ENCODE data around the gene EPHA1.
A peak's percentile ranks its signal among the peaks of the same experiment; 100 is the strongest.
"Not testable (repeated sequence)": the region's sequence is repeated elsewhere in the genome, so short reads cannot be mapped to it uniquely, and the experiment has no call there.

Gene EPHA1

GRCh38 chr7:143434660-143435059 lies 26.0 kb upstream of the EPHA1 start:
- DNase-seq (ENCODE audit: low read depth), result peak; percentile 95
- H3K4me3 ChIP-seq (ENCODE audit: low read depth, low read length), result no peak overlapping the region
- TF ChIP-seq CTCF (IDR thresholded peaks at IDR 0.05; ENCODE audit: control insufficient read depth, extremely low read depth, insufficient read depth), result no peak

- H3K4me3 ChIP-seq (ENCODE audit: low read depth, low read length), result no peak overlapping the region
- TF ChIP-seq CTCF (IDR thresholded peaks at IDR 0.05; ENCODE audit: control insufficient read depth, extremely low read depth, insufficient read depth), result no peak
- DNase-seq (ENCODE audit: low read depth), result no peak
These were observed 25.1 kb upstream of the EPHA1 start for GRCh38 chr7:143433759-143434158.

GRCh38 chr7:143431109-143431508 lies 22.5 kb upstream of the EPHA1 start:
- no peak for TF ChIP-seq CTCF (IDR thresholded peaks at IDR 0.05; ENCODE audit: control insufficient read depth, extremely low read depth, insufficient read depth)
- no peak overlapping the region for H3K4me3 ChIP-seq (ENCODE audit: low read depth, low read length)
- DNase-seq (ENCODE audit: low read depth), result no peak

GRCh38 chr7:143429770-143430698 lies 21.4 kb upstream of the EPHA1 start:
- no peak overlapping the region for H3K4me3 ChIP-seq (ENCODE audit: low read depth, low read length)
- DNase-seq (ENCODE audit: low read depth), result no peak
- TF ChIP-seq CTCF (IDR thresholded peaks at IDR 0.05; ENCODE audit: control insufficient read depth, extremely low read depth, insufficient read depth), result no peak

GRCh38 chr7:143426479-143427142 lies 18.0 kb upstream of the EPHA1 start:
- DNase-seq (ENCODE audit: low read depth), result no peak
- H3K4me3 ChIP-seq (ENCODE audit: low read depth, low read length), result no peak overlapping the region
- TF ChIP-seq CTCF (IDR thresholded peaks at IDR 0.05; ENCODE audit: control insufficient read depth, extremely low read depth, insufficient read depth), result no peak

GRCh38 chr7:143424476-143424875 lies 15.8 kb upstream of the EPHA1 start:
- not testable (repeated sequence) for H3K4me3 ChIP-seq (ENCODE audit: low read depth, low read length); DNase-seq (ENCODE audit: low read depth)

GRCh38 chr7:143422033-143422432 lies 13.4 kb upstream of the EPHA1 start:
- no peak for TF ChIP-seq CTCF (IDR thresholded peaks at IDR 0.05; ENCODE audit: control insufficient read depth, extremely low read depth, insufficient read depth)
- no peak for DNase-seq (ENCODE audit: low read depth)
- H3K4me3 ChIP-seq (ENCODE audit: low read depth, low read length), result no peak overlapping the region

- not testable (repeated sequence) for DNase-seq (ENCODE audit: low read depth); H3K4me3 ChIP-seq (ENCODE audit: low read depth, low read length)
These were observed 12.0 kb upstream of the EPHA1 start for GRCh38 chr7:143420624-143421023.
